Measurements from ENCODE around the gene FMNL2.
"Not testable (repeated sequence)": the region's sequence is repeated elsewhere in the genome, so short reads cannot be mapped to it uniquely, and the experiment has no call there.

FMNL2 gene

GRCh38 chr2:152335016-152335725, at the start of gene FMNL2:
Gene FMNL2 (plus strand): TSS chr2:152335174.
- Mint-ChIP-seq H3K4me3 (peak within 1 kb of the TSS; percentile 87), H3K4me1 (ENCODE audit: low read depth) (peaks cover 10% of the 10 kb centered on the region), H3K27me3 (ENCODE audit: low read depth) (peaks cover 53% of the 10 kb centered on the region), H3K36me3 (ENCODE audit: low read depth) (no peaks in the 10 kb centered on the region), H3K27ac (no peak within 1 kb of the TSS), H3K9me3 (no peaks in the 10 kb centered on the region)
- peak; percentile 75 for DNase-seq (ENCODE audit: low spot score)

GRCh38 chr2:152292991-152293390, 42.0 kb upstream of the FMNL2 start:
- Mint-ChIP-seq H3K4me3 (no peak overlapping the region), H3K27ac (no peak overlapping the region), H3K36me3 (ENCODE audit: low read depth) (no peaks in the 10 kb centered on the region), H3K4me1 (ENCODE audit: low read depth) (no peaks in the 10 kb centered on the region), H3K9me3 (no peaks in the 10 kb centered on the region), H3K27me3 (ENCODE audit: low read depth) (no peaks in the 10 kb centered on the region)
- no peak for DNase-seq (ENCODE audit: low spot score)

- Mint-ChIP-seq H3K4me1 (ENCODE audit: low read depth) (no peaks in the 10 kb centered on the region), H3K36me3 (ENCODE audit: low read depth) (no peaks in the 10 kb centered on the region), H3K27ac (no peak overlapping the region), H3K4me3 (no peak overlapping the region), H3K27me3 (ENCODE audit: low read depth) (no peaks in the 10 kb centered on the region), H3K9me3 (no peaks in the 10 kb centered on the region)
- DNase-seq (ENCODE audit: low spot score), result no peak
Measured at GRCh38 chr2:152297715-152298114, 37.3 kb upstream of the FMNL2 start.

DNA sequence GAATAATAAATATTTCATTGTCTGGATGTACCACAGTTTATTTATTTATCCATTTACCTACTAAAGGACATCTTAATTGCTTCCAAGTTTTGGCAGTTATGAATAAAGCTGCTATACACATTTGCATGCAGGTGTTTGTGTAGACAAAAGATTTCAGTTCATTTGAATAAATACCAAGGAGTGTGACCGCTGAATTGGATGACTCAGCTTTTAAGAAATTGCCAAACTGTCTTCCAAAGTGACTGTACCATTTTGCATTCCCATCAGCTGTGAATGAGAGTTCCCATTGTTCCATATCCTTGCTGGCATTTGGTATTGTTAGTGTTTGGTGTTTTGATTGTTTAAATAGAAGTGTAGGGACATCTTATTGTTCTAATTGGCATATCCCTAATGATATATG, 36.2 kb upstream of the FMNL2 start:
- Mint-ChIP-seq H3K36me3 (ENCODE audit: low read depth) (no peaks in the 10 kb centered on the region), H3K9me3 (no peaks in the 10 kb centered on the region), H3K4me3 (no peak overlapping the region), H3K27ac (no peak overlapping the region), H3K4me1 (ENCODE audit: low read depth) (no peaks in the 10 kb centered on the region), H3K27me3 (ENCODE audit: low read depth) (no peaks in the 10 kb centered on the region)
- DNase-seq (ENCODE audit: low spot score), result no peak

GRCh38 chr2:152301131-152301530, 33.8 kb upstream of the FMNL2 start:
- no peaks in the 10 kb centered on the region for H3K4me1 Mint-ChIP-seq (ENCODE audit: low read depth)
- H3K27me3 Mint-ChIP-seq (ENCODE audit: low read depth), result no peaks in the 10 kb centered on the region
- H3K9me3 Mint-ChIP-seq, result no peaks in the 10 kb centered on the region
- H3K4me3 Mint-ChIP-seq, result no peak overlapping the region
- no peak overlapping the region for H3K27ac Mint-ChIP-seq
- no peak for DNase-seq (ENCODE audit: low spot score)
- H3K36me3 Mint-ChIP-seq (ENCODE audit: low read depth), result no peaks in the 10 kb centered on the region

- no peaks in the 10 kb centered on the region for H3K9me3 Mint-ChIP-seq
- no peaks in the 10 kb centered on the region for H3K4me1 Mint-ChIP-seq (ENCODE audit: low read depth)
- no peak overlapping the region for H3K4me3 Mint-ChIP-seq
- DNase-seq (ENCODE audit: low spot score), result no peak
- H3K27me3 Mint-ChIP-seq (ENCODE audit: low read depth), result no peaks in the 10 kb centered on the region
- H3K36me3 Mint-ChIP-seq (ENCODE audit: low read depth), result no peaks in the 10 kb centered on the region
- H3K27ac Mint-ChIP-seq, result no peak overlapping the region
Measured at GRCh38 chr2:152303951-152304350, 31.0 kb upstream of the FMNL2 start.

- no peak overlapping the region for H3K4me3 Mint-ChIP-seq
- no peaks in the 10 kb centered on the region for H3K4me1 Mint-ChIP-seq (ENCODE audit: low read depth)
- no peak overlapping the region for H3K27ac Mint-ChIP-seq
- no peaks in the 10 kb centered on the region for H3K9me3 Mint-ChIP-seq
- no peaks in the 10 kb centered on the region for H3K27me3 Mint-ChIP-seq (ENCODE audit: low read depth)
- H3K36me3 Mint-ChIP-seq (ENCODE audit: low read depth), result no peaks in the 10 kb centered on the region
- no peak for DNase-seq (ENCODE audit: low spot score)
Measured at GRCh38 chr2:152304836-152305235, 30.1 kb upstream of the FMNL2 start.

DNA sequence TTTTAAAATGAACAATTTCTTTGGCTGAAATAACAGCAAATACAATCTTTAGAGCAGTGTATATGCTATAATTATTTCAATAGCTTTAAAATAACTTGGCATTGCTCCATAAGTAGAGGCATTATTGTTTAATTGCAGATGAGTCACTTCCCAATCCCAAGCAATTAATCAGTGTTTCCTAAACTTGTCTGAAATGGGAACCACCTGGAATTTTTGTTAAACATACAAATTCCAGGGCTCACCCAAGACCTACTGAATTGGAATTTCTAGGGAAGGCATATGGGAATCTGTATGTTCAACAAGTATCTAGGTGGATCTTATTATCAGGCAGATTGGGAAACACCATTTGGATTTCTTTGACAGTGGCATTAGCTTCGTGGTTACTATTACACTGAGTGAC, 27.1 kb upstream of the FMNL2 start:
- no peak overlapping the region for H3K27ac Mint-ChIP-seq
- H3K4me3 Mint-ChIP-seq, result no peak overlapping the region
- H3K36me3 Mint-ChIP-seq (ENCODE audit: low read depth), result no peaks in the 10 kb centered on the region
- DNase-seq (ENCODE audit: low spot score), result no peak
- no peaks in the 10 kb centered on the region for H3K27me3 Mint-ChIP-seq (ENCODE audit: low read depth)
- no peaks in the 10 kb centered on the region for H3K4me1 Mint-ChIP-seq (ENCODE audit: low read depth)
- H3K9me3 Mint-ChIP-seq, result no peaks in the 10 kb centered on the region

- no peak overlapping the region for H3K4me3 Mint-ChIP-seq
- H3K4me1 Mint-ChIP-seq (ENCODE audit: low read depth), result no peaks in the 10 kb centered on the region
- H3K27me3 Mint-ChIP-seq (ENCODE audit: low read depth), result peaks cover 2% of the 10 kb centered on the region
- H3K27ac Mint-ChIP-seq, result no peak overlapping the region
- DNase-seq (ENCODE audit: low spot score), result no peak
- no peaks in the 10 kb centered on the region for H3K9me3 Mint-ChIP-seq
- H3K36me3 Mint-ChIP-seq (ENCODE audit: low read depth), result no peaks in the 10 kb centered on the region
Measured at GRCh38 chr2:152309352-152310214, 25.4 kb upstream of the FMNL2 start.

GRCh38 chr2:152319822-152320570, 15.0 kb upstream of the FMNL2 start:
- no peak for DNase-seq (ENCODE audit: low spot score)
- Mint-ChIP-seq H3K27me3 (ENCODE audit: low read depth) (peaks cover 6% of the 10 kb centered on the region), H3K9me3 (no peaks in the 10 kb centered on the region), H3K36me3 (ENCODE audit: low read depth) (no peaks in the 10 kb centered on the region), H3K4me1 (ENCODE audit: low read depth) (no peaks in the 10 kb centered on the region), H3K27ac (no peak overlapping the region), H3K4me3 (no peak overlapping the region)

DNA sequence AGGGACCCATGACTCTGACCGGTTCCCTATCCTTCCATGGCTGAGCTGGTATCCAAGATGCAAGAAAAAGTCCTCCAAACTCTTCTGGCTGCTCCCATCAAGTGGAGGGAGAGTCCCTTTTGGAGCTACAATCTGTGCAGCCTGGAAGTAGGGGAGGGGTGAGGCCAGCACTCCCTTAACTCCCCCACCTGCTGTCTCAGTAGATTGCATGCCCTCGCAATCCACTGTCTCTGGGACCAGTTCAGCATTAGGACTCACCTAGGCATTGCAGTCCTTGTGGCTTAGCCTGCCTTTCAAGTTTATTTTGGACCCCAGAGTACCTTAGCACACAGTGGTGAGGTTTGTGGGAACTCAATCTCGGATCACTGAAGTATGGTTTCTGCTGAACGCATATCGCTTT, 14.2 kb upstream of the FMNL2 start:
- Mint-ChIP-seq H3K27ac (no peak overlapping the region), H3K9me3 (no peaks in the 10 kb centered on the region), H3K27me3 (ENCODE audit: low read depth) (peaks cover 6% of the 10 kb centered on the region), H3K36me3 (ENCODE audit: low read depth) (no peaks in the 10 kb centered on the region), H3K4me3 (no peak overlapping the region), H3K4me1 (ENCODE audit: low read depth) (no peaks in the 10 kb centered on the region)
- DNase-seq (ENCODE audit: low spot score), result no peak

GRCh38 chr2:152322222-152322621, 12.8 kb upstream of the FMNL2 start:
- no peak for DNase-seq (ENCODE audit: low spot score)
- Mint-ChIP-seq H3K9me3 (no peaks in the 10 kb centered on the region), H3K36me3 (ENCODE audit: low read depth) (no peaks in the 10 kb centered on the region), H3K4me1 (ENCODE audit: low read depth) (no peaks in the 10 kb centered on the region), H3K27ac (no peak overlapping the region), H3K4me3 (no peak overlapping the region), H3K27me3 (ENCODE audit: low read depth) (peaks cover 6% of the 10 kb centered on the region)

DNA sequence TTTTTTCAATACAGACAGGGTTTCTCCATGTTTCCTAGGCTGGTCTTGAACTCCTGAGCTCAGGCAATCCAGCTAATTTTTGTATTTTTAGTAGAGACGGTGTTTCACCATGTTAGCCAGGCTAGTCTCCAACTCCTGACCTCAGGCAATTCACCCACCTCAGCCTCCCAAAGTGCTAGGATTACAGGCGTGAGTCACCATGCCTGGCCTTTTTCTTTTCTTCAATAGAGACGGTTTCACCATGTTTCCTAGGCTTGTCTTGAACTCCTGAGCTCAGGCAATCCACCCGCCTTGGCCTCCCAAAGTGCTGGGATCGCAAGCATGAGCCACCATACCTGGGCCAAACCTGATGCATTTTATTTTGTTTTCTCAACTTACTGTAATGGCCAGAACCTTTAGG, 9.8 kb upstream of the FMNL2 start:
- not testable (repeated sequence) for H3K9me3 Mint-ChIP-seq; H3K27me3 Mint-ChIP-seq (ENCODE audit: low read depth); DNase-seq (ENCODE audit: low spot score); H3K36me3 Mint-ChIP-seq (ENCODE audit: low read depth); H3K4me3 Mint-ChIP-seq; H3K27ac Mint-ChIP-seq; H3K4me1 Mint-ChIP-seq (ENCODE audit: low read depth)

DNA sequence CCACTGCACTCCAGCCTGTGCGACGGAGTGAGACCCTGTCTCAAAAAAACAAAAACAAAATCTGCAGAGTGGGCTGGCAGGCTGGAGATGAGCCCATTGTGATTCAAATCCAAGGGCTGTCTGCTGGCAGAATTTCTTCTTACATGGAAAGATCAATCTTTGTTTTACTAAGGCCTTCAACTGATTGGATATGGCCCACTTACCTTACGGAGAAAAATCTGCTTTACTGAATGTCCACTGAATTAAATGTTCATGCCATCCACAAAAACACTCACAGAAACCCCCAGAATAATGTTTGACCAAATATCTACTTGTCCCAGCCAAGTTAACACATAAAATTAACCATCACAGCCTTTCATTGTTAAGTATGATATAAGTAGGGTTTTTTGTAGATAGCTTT, 8.3 kb upstream of the FMNL2 start:
- Mint-ChIP-seq H3K9me3 (no peaks in the 10 kb centered on the region), H3K27ac (no peak overlapping the region), H3K27me3 (ENCODE audit: low read depth) (peaks cover 17% of the 10 kb centered on the region), H3K36me3 (ENCODE audit: low read depth) (no peaks in the 10 kb centered on the region), H3K4me3 (no peak overlapping the region), H3K4me1 (ENCODE audit: low read depth) (no peaks in the 10 kb centered on the region)
- DNase-seq (ENCODE audit: low spot score), result no peak

Data from T-helper 2 cell treated with Interferon-gamma antibody and Interleukin-4, amounts not matched to agents 5 μg/mL and 100 μg/mL, for 36 hours (primary cell).